ENCODE results near the gene CD2BP2.

DNA sequence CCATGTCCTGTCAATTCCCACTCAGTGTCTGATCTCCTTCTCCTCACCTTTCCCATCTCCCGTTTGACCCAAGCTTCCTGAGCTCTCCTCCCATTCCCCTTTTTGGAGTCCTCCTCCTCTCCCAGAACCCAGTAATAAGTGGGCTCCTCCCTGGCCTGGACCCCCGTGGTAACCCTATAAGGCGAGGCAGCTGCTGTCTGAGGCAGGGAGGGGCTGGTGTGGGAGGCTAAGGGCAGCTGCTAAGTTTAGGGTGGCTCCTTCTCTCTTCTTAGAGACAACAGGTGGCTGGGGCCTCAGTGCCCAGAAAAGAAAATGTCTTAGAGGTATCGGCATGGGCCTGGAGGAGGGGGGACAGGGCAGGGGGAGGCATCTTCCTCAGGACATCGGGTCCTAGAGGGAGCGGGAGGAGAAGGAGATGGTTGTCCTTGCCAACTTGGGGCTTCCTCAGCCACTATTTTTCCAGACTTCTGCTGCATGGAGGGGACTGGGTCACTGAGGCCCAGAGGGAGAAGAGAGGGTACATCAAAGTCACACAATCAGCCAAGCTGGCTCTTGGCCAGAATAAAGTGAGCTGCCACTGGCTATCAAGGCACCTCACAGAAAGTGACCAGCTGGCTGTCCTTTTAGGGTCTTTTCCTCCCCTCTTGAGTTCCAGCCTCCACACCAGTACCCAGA lies 17.1 kb upstream of the CD2BP2 start:
- TF ChIP-seq, protein P1, sequence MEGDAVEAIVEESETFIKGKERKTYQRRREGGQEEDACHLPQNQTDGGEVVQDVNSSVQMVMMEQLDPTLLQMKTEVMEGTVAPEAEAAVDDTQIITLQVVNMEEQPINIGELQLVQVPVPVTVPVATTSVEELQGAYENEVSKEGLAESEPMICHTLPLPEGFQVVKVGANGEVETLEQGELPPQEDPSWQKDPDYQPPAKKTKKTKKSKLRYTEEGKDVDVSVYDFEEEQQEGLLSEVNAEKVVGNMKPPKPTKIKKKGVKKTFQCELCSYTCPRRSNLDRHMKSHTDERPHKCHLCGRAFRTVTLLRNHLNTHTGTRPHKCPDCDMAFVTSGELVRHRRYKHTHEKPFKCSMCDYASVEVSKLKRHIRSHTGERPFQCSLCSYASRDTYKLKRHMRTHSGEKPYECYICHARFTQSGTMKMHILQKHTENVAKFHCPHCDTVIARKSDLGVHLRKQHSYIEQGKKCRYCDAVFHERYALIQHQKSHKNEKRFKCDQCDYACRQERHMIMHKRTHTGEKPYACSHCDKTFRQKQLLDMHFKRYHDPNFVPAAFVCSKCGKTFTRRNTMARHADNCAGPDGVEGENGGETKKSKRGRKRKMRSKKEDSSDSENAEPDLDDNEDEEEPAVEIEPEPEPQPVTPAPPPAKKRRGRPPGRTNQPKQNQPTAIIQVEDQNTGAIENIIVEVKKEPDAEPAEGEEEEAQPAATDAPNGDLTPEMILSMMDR (IDR thresholded peaks at IDR 0.05; ENCODE audit: poor library complexity), result no peak
- no peak for TF ChIP-seq EZH2phosphoT487 (IDR thresholded peaks at IDR 0.05; ENCODE audit: low read depth, severe bottlenecking, unreplicated experiment)
- TF ChIP-seq EZH2 (IDR thresholded peaks at IDR 0.05; ENCODE audit: borderline replicate concordance), result no peak
